Measurements from ENCODE around the gene TRIM46.

The TRIM46 gene

GRCh38 chr1:155173478-155174323 lies at the start of gene TRIM46:
TRIM46 (plus strand) TSS chr1:155173849; CDS start chr1:155173967, 118 bp downstream.
- peak; percentile 76 to 80 for DNase-seq

GRCh38 chr1:155124503-155125463 lies 48.9 kb upstream of the TRIM46 start:
- DNase-seq = no peak

DNA sequence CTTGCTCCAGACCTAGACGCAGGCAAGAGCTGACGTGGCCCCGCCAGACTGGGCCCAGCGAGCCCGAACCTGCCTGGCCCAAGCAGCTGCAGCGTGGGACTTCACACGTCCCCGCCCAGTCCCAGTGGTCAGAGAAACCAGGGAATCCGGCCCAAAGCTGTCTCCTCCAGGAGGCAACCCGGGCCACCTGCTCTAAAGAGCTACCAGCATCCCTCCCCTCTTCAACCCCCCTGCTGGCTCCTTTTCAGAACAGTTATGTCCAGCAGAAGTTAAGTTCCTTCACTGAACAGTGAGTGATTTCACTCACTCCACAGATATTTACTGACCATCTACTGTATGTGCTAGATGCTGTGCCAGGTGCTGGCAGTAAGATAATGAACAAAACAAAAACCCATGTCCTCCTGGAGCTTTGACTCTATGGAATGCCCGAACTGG lies 48.1 kb upstream of the TRIM46 start:
- DNase-seq = no peak

DNA sequence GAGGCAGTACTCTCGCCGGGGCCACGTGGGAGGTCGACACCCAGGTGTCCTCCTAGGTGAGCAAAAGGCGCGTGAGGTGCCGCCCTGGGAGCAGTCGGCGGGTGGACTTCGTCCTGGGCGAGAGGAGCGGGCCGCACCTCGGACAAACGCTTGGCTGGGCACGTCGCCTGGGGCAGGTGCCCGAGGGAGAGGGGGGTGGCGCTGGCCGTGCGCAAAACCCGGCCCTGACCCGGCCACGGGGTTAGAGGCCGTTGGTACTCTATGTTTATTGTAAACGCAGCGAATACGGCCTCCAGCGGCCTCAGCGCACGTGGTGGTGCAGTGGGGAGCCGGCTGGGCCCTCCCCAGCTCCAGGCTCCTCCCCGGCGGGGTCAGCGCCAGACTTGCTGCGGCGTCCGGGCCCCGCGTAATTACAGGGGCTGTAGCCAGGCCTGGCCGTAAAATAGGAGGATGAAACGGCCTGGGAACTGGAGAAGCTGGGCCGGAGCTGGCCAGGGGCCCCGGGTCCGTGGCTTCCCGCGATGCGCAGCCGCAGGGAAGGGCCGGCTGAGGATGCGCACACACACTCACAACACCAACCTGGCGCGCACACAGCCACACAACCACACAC lies 47.6 kb upstream of the TRIM46 start:
- DNase-seq = no peak

DNA sequence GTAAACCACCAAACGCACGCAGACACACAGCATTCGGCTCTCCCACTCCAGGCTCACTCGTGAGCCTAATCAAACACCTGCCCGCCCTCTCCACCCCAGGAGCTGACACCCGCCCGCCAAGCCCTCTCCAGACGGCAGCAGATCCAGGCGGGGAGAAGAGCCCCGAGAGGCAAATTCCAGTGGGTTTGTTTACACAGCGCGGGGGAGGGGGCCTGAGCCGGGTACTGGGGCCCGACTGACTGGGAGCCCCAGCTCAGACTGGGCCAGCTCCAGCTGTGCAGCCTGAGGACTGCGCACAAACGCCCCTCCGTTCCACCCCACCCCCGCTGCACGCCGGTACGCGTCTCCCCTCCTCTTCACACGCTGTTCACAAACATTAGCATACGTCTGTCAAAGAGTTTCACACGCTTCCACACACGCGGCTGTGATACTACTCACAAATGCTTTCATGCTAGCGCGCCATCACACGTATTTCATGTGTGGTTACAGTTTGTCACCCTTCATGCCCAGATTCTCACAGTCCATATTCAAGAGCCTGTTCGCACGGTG lies 47.0 kb upstream of the TRIM46 start:
- peak; percentile 36 to 38 for DNase-seq

- DNase-seq = peak; percentile 42 to 59
These were observed 46.3 kb upstream of the TRIM46 start, which contains the start of gene EFNA1 for GRCh38 chr1:155127105-155127966. EFNA1 (plus strand) TSS chr1:155127876; CDS start chr1:155127978, 102 bp downstream.

GRCh38 chr1:155127967-155128754 lies 45.5 kb upstream of the TRIM46 start:
- DNase-seq = no peak

DNA sequence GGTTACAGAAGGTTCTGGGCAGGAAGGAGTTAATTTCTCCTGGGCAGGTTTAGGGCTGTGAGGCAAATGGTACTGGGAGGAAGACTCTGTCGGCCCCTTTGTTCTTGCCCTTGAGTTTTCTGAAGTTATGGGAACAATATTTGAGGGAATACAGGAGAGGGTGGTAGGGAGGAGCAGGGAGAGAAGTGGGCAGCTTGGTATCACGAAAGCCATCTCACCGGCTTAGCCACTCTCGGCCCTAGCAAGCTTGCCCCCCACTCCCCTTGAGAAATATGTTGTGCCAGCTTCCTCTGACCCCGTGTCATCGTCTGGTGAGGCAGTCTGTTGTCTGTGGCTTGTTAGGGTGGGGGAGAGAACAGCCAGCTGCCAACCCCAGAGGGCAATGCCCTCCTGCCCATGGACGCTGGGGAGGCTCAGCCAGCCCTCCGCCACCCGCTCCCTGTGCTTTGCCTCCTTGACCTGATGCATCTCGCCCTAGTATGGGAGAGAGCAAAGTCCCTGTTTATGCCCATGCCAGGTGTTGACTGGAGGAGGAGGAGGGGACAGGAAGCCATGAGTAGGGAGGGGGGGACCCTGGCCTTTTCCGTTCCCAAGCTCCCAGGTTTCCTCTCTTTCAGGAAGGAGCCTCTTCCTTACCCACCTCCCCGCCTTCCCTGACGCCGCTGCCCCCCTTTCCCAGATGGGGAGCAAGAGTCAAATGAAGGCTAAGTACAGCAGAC lies 44.7 kb upstream of the TRIM46 start:
- DNase-seq = no peak

DNA sequence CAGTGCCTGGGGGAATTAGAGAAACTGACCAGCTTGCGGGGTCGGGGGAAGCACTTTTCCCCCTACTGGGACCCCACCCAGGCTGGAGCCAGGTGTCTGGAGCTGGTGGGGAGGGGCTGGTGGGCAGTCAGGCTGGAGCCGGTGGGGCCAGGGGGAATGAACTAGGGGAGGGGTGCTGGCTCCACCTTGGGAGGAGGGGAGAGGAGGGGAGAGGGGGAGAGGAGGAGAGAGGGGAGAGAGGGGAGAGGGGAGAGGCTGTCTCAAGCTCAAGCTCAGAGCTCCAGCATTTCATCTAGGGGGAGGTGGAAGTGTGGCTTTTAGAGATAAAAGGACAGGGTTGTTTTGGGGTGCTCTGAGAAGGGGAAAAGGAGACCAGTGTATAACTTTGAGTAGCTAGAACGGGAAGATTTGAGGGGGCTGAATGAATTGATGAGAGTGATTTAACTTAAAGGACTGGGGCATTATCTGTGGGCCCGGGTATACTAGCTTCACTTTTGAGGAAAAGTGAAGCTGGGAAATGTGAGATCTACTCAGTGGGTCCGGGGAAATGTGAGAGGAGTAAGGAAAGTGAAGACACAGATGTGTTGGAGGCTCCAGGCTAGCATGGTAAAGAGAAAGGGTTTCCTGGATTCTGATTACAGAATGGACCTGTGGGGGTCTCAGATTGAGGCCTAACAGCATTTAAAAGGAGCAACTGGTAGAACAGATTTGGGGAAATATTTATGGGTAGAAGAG lies 43.2 kb upstream of the TRIM46 start:
- no peak for DNase-seq

DNA sequence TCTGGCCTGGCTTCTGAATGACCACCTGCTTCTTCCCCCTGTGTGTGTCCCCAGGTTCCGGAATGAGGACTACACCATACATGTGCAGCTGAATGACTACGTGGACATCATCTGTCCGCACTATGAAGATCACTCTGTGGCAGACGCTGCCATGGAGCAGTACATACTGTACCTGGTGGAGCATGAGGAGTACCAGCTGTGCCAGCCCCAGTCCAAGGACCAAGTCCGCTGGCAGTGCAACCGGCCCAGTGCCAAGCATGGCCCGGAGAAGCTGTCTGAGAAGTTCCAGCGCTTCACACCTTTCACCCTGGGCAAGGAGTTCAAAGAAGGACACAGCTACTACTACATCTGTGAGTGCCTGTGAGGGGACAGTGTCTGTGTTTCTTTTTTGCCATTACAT lies 42.4 kb upstream of the TRIM46 start:
- no peak for DNase-seq

GRCh38 chr1:155131856-155132255 lies 41.8 kb upstream of the TRIM46 start:
- no peak for DNase-seq

GRCh38 chr1:155133799-155134281 lies 39.8 kb upstream of the TRIM46 start:
- DNase-seq = no peak

DNA sequence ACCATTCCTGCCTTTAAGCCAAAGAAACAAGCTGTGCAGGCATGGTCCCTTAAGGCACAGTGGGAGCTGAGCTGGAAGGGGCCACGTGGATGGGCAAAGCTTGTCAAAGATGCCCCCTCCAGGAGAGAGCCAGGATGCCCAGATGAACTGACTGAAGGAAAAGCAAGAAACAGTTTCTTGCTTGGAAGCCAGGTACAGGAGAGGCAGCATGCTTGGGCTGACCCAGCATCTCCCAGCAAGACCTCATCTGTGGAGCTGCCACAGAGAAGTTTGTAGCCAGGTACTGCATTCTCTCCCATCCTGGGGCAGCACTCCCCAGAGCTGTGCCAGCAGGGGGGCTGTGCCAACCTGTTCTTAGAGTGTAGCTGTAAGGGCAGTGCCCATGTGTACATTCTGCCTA lies 39.3 kb upstream of the TRIM46 start:
- DNase-seq = no peak

GRCh38 chr1:155134880-155135414 lies 38.7 kb upstream of the TRIM46 start:
- DNase-seq = peak; percentile 81 to 88

DNA sequence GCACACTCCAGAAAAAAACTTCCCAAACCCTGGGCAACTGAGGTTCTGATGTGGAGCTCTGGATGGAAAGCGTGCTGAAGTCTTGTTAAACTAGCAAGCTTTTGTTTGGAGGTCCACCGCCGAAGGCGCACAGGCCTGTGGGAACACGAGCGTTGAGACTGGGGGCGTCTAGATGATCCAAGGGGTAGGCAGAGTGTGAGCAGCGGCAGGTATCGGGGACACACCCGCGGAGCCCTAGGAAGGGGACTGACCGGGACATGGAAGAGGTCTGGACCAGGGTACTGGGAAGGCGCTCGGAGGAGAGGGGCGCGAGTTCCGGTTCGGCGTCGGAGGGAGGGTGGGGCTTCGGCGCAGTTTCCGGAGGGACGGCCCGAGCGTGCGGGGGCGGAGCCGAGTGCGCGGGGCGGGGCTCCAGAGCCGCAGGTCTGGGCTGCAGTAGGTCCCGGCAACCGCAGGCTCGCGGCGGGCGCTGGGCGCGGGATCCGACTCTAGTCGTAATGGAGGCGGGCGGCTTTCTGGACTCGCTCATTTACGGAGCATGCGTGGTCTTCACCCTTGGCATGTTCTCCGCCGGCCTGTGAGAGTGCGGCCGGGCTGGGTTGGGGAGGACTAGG lies 38.1 kb upstream of the TRIM46 start, which contains the start of gene SLC50A1:
Gene SLC50A1 (plus strand): TSS at position 438 of the 614 bp plus-strand sequence. CDS start 60 bp downstream, at position 498.
- peak; percentile 93 to 97 for DNase-seq

DNA sequence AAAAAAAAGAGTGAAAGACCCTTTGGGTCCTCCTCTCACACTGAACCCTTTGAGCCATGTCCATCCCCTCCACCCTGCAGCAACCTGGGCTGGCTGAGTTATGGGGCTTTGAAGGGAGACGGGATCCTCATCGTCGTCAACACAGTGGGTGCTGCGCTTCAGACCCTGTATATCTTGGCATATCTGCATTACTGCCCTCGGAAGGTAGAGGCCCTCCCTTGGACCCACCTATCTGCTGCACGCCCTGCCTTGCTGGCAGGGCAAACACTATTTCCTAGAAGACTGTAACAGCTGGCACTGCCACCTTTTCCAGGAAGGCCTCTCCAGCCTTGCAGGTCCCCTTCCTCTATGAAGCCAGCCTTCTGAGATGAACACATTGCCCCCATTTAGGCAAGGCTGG lies 36.9 kb upstream of the TRIM46 start:
- DNase-seq = no peak

GRCh38 chr1:155137154-155137949 lies 36.3 kb upstream of the TRIM46 start:
- no peak for DNase-seq

Data from stimulated activated CD4-positive, alpha-beta T cell treated with anti-CD3 and anti-CD28 coated beads, Interleukin-2, amount 100 ng/mL, for 24 hours (primary cell).